Keratinocyte (primary cell): Measurements from ENCODE around the gene IFI30. TPM values are rescaled to one million over a fixed set of nuclear protein-coding genes. Genes with fewer than 3 reads are reported as not detected.

Experiments
- DNase-seq: peaks from one replicate; pipeline ENCODE4 v3.0.0-alpha.2; 2011; ENCODE audit warnings: low read depth, missing footprints, low spot score
- FAIRE-seq: peaks from 2 replicates; lab custom pipeline; 2011; peaks lifted over from hg19 to GRCh38; lab: Jason Lieb, UNC
- H2AFZ ChIP-seq: 2 replicates; pipeline ENCODE4 v1.6.0; 2012; ENCODE audit warnings: low read length, control low read depth, inconsistent platforms; ENCODE audit not compliant: control insufficient read depth
- H3K27ac ChIP-seq: 2 replicates; pipeline ENCODE4 v1.5.1; 2011; ENCODE audit warnings: low read length; ENCODE audit not compliant: control insufficient read depth, insufficient read depth
- H3K27me3 ChIP-seq: 3 replicates; pipeline ENCODE4 v1.6.0; 2011; ENCODE audit warnings: low read length; ENCODE audit not compliant: control insufficient read depth, insufficient read depth; ENCODE audit errors: extremely low read depth
- H3K36me3 ChIP-seq, 2 experiments: 2 replicates in 1 of 2; 3 replicates in 1 of 2; pipeline ENCODE4 v1.5.1; 2011; ENCODE audit warnings: low read length in 2 of 2, mild to moderate bottlenecking in 1 of 2; ENCODE audit not compliant: control insufficient read depth in 2 of 2, insufficient read depth in 2 of 2; ENCODE audit errors: extremely low read depth in 1 of 2
- H3K4me1 ChIP-seq: 3 replicates; pipeline ENCODE4 v1.5.1; 2011; ENCODE audit warnings: low read length; ENCODE audit not compliant: control insufficient read depth, insufficient read depth; ENCODE audit errors: extremely low read depth
- H3K4me2 ChIP-seq: 3 replicates; pipeline ENCODE4 v1.6.0; 2011; ENCODE audit warnings: low read depth, low read length; ENCODE audit not compliant: control insufficient read depth, insufficient read depth; ENCODE audit errors: extremely low read depth
- H3K4me3 ChIP-seq, 3 experiments: fragments of 200-600 bp in 1 of 3; sonication (generic) in 1 of 3; 2 replicates in 2 of 3; 3 replicates in 1 of 3; pipeline ENCODE4 v1.5.1; 2011 to 2016; ENCODE audit warnings: low read length in 3 of 3, mild to moderate bottlenecking in 3 of 3, control low read depth in 2 of 3, inconsistent platforms in 1 of 3, low read depth in 1 of 3, mixed read lengths in 1 of 3, mixed run types in 1 of 3, moderate library complexity in 1 of 3; ENCODE audit not compliant: control insufficient read depth in 2 of 3, insufficient read depth in 2 of 3; ENCODE audit errors: extremely low read depth in 1 of 3
- H3K79me2 ChIP-seq: 2 replicates; pipeline ENCODE4 v1.6.0; 2012; ENCODE audit warnings: low read length; ENCODE audit not compliant: control insufficient read depth, insufficient read depth
- H3K9ac ChIP-seq: 3 replicates; pipeline ENCODE4 v1.6.0; 2011; ENCODE audit warnings: low read length; ENCODE audit not compliant: control insufficient read depth, insufficient read depth; ENCODE audit errors: extremely low read depth
- H3K9me1 ChIP-seq: 3 replicates; pipeline ENCODE4 v1.6.0; 2011; ENCODE audit warnings: low read length; ENCODE audit not compliant: control insufficient read depth, insufficient read depth; ENCODE audit errors: extremely low read depth
- H3K9me3 ChIP-seq: 2 replicates; pipeline ENCODE4 v1.5.1; 2012; ENCODE audit warnings: low read depth, low read length; ENCODE audit not compliant: control insufficient read depth
- H4K20me1 ChIP-seq: 3 replicates; pipeline ENCODE4 v1.6.0; 2011; ENCODE audit warnings: low read length; ENCODE audit not compliant: control insufficient read depth, insufficient read depth; ENCODE audit errors: extremely low read depth
- EZH2 ChIP-seq: IDR thresholded peaks from one replicate; pipeline ENCODE4 v1.6.1; 2012; ENCODE audit warnings: inconsistent platforms, mild to moderate bottlenecking, low read length, moderate library complexity
- dilution Hi-C: fragments of 300-500 bp; cut with MboI; formaldehyde crosslinking; loops from one replicate; pipeline ENCODE4 v1.7.0; 2020; ENCODE audit warnings: low sequenced_read_pairs; ENCODE audit not compliant: extremely low pct_ligation_motif_present
- polyA plus RNA-seq, 5 experiments: library from polyadenylated mRNA; depleted of rRNA in 3 of 5; stranded (reverse) in 3 of 5; stranded (forward) in 1 of 5; unstranded in 1 of 5; fragments of >200 nt; gene quantifications; 1 replicate in 1 of 5; 2 replicates in 3 of 5; 3 replicates in 1 of 5; pipeline versions ENCODE4 v1.2.1 to v1.2.3, GENCODE V29; 2011 to 2012; ENCODE audit warnings: missing spikeins in 2 of 5, low read depth in 1 of 5, low replicate concordance in 1 of 5
- TF ChIP-seq, protein P1 (sequence below), 3 experiments: IDR thresholded peaks in 1 of 3; conservative IDR thresholded peaks in 1 of 3; optimal IDR thresholded peaks in 1 of 3; 2 replicates in 2 of 3; 3 replicates in 1 of 3; pipeline versions ENCODE3 to v1.5.1; 2011; ENCODE audit warnings: low read length in 3 of 3, mild to moderate bottlenecking in 3 of 3, moderate library complexity in 2 of 3, control low read depth in 1 of 3, inconsistent platforms in 1 of 3; ENCODE audit not compliant: insufficient read depth in 2 of 3; ENCODE audit errors: extremely low read depth in 1 of 3

Gene IFI30
- polyA plus RNA-seq, 1 donor (not counting 4 experiments of a cell fraction or from before 2014, with no cell fraction given): 31.3 TPM

DNA sequence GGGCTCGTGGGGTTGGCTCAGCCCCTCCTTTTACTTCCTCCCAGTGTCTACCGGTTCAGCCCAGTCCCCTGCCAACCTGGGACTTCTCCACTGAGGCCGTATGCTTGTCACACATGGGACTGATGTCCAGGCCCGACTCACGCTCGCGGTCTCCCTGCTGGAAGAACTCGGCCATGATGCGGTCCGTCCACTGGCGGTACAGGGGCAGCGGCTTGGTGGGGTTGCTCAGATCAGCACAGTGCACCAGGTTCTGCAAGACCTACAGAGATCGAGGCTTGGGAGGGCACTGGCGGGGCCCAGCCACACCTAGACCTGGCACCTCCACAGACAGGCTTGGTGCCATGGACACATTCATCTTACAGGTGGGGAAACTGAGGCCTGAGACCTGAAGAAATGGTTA lies 38.1 kb downstream of the IFI30 start:
- Histone ChIP-seq H3K36me3 (no peaks in the 10 kb centered on the region), H3K27me3 (no peaks in the 10 kb centered on the region), H3K27ac (no peak overlapping the region), H3K4me1 (peaks cover 4% of the 10 kb centered on the region), H3K4me2 (no peak overlapping the region), H4K20me1 (no peaks in the 10 kb centered on the region), H3K79me2 (no peaks in the 10 kb centered on the region), H3K4me3 (no peak overlapping the region), H3K9me1 (no peaks in the 10 kb centered on the region), H2AFZ (no peak overlapping the region), H3K9ac (no peak overlapping the region), H3K9me3 (no peaks in the 10 kb centered on the region)
- FAIRE-seq (no peak), DNase-seq (no peak)
- dilution Hi-C loops: no loop called here
- no peak for TF ChIP-seq EZH2
- TF ChIP-seq, protein P1, sequence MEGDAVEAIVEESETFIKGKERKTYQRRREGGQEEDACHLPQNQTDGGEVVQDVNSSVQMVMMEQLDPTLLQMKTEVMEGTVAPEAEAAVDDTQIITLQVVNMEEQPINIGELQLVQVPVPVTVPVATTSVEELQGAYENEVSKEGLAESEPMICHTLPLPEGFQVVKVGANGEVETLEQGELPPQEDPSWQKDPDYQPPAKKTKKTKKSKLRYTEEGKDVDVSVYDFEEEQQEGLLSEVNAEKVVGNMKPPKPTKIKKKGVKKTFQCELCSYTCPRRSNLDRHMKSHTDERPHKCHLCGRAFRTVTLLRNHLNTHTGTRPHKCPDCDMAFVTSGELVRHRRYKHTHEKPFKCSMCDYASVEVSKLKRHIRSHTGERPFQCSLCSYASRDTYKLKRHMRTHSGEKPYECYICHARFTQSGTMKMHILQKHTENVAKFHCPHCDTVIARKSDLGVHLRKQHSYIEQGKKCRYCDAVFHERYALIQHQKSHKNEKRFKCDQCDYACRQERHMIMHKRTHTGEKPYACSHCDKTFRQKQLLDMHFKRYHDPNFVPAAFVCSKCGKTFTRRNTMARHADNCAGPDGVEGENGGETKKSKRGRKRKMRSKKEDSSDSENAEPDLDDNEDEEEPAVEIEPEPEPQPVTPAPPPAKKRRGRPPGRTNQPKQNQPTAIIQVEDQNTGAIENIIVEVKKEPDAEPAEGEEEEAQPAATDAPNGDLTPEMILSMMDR (optimal IDR thresholded peaks at IDR 0.05 in 1 of 3, IDR thresholded peaks at IDR 0.05 in 1 of 3, conservative IDR thresholded peaks at IDR 0.05 in 1 of 3; ENCODE audit: extremely low read depth in 1 of 3, insufficient read depth in 2 of 3, low read length in 3 of 3): no peak

DNA sequence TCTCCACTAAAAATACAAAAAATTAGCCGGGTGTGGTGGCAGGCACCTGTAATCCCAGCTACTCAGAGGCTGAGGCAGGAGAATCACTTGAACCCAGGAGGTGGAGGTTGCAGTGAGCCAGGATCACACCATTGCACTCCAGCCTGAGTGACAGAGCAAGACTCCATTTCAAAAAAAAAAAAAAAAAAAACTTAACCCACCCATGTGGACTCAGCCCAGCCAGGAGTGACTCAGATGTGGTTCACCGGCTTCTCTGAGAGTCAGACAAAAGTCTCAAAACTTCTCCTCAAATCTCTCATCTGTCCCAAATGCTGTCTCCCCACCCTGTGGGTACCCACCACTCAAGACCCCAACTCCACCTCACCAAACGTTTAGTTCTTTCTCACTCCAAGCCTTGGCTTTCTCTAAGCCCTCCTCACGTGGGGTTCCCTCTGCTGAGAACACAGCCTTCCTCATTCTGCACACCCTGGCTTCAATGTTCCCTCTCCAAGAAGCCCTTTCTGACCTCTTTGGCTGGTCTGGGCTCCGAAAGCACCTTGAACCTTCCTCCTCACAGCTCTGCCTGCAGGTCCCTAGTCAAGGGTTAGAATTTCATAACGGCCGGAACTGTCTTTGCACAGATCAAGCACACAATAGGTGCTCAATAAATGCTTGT lies 41.3 kb downstream of the IFI30 start:
- no peak for FAIRE-seq
- Histone ChIP-seq H3K4me2 (no peak overlapping the region), H3K27me3 (peaks cover 1% of the 10 kb centered on the region), H3K4me3 (no peak overlapping the region), H3K9ac (no peak overlapping the region), H3K4me1 (peaks cover 4% of the 10 kb centered on the region), H3K79me2 (no peaks in the 10 kb centered on the region), H2AFZ (no peak overlapping the region), H3K9me1 (no peaks in the 10 kb centered on the region), H3K36me3 (no peaks in the 10 kb centered on the region), H3K27ac (no peak overlapping the region), H3K9me3 (no peaks in the 10 kb centered on the region), H4K20me1 (no peaks in the 10 kb centered on the region)
- no peak for TF ChIP-seq EZH2
- TF ChIP-seq, protein P1 (optimal IDR thresholded peaks at IDR 0.05 in 1 of 3, IDR thresholded peaks at IDR 0.05 in 1 of 3, conservative IDR thresholded peaks at IDR 0.05 in 1 of 3; ENCODE audit: extremely low read depth in 1 of 3, insufficient read depth in 2 of 3, low read length in 3 of 3): no peak
- dilution Hi-C loops: no loop called here
- DNase-seq: no peak
